ENCODE data around the gene HSPA4.

The HSPA4 gene

DNA sequence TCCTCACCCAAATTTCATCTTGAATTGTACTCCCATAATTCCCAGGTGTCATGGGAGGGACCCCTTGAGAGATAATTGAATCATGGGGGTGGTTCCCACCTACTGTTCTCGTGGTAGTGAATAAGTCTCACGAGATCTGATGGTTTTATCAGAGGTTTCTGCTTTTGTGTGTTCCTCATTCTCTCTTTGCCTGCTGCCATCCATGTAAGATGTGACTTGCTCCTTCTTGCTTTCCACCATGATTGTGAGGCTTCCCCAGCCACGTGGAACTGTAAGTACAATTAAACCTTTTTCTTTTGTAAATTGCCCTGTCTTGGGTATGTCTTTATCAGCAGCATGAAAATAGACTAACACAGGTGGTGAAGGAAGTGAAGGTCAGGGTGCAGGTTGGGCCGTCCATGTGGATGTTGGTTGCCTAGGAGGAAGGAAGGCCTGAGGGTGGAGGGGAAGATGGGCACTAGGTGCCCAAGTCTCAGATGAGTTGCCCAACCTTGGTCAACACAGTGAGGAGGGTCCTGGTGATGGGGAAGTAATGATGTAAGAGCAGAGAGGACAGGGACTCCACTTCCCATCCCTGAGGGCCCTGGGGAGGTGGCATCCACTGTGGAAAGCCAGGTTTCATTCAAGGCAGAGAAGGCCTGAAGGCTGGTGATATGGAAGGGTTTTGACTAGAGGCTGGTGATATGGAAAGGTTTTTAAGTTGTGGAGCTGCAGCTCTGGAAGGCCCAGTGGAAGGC, 92.6 kb downstream of the HSPA4 start:
- TF ChIP-seq RAD21 (IDR thresholded peaks at IDR 0.05; ENCODE audit: low read depth) (no peak), FOXM1 (IDR thresholded peaks at IDR 0.05; ENCODE audit: borderline replicate concordance, low read depth) (no peak), YY1 (IDR thresholded peaks at IDR 0.05; ENCODE audit: low read depth) (no peak), ZBTB7A (IDR thresholded peaks at IDR 0.05; ENCODE audit: low read depth) (no peak), TCF12 (IDR thresholded peaks at IDR 0.05; ENCODE audit: low read depth) (no peak), TAF1 (IDR thresholded peaks at IDR 0.05; ENCODE audit: low read depth) (no peak), TEAD4 (IDR thresholded peaks at IDR 0.05) (no peak), CEBPB (IDR thresholded peaks at IDR 0.05) (no peak), EGR1 (IDR thresholded peaks at IDR 0.05) (no peak), EP300 (IDR thresholded peaks at IDR 0.05; ENCODE audit: borderline replicate concordance) (no peak), CREB1 (IDR thresholded peaks at IDR 0.05; ENCODE audit: low read depth) (no peak), NFIC (IDR thresholded peaks at IDR 0.05) (no peak)
- TF ChIP-seq, protein P1, sequence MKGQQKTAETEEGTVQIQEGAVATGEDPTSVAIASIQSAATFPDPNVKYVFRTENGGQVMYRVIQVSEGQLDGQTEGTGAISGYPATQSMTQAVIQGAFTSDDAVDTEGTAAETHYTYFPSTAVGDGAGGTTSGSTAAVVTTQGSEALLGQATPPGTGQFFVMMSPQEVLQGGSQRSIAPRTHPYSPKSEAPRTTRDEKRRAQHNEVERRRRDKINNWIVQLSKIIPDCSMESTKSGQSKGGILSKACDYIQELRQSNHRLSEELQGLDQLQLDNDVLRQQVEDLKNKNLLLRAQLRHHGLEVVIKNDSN (IDR thresholded peaks at IDR 0.05), result no peak
- TF ChIP-seq, protein P2, sequence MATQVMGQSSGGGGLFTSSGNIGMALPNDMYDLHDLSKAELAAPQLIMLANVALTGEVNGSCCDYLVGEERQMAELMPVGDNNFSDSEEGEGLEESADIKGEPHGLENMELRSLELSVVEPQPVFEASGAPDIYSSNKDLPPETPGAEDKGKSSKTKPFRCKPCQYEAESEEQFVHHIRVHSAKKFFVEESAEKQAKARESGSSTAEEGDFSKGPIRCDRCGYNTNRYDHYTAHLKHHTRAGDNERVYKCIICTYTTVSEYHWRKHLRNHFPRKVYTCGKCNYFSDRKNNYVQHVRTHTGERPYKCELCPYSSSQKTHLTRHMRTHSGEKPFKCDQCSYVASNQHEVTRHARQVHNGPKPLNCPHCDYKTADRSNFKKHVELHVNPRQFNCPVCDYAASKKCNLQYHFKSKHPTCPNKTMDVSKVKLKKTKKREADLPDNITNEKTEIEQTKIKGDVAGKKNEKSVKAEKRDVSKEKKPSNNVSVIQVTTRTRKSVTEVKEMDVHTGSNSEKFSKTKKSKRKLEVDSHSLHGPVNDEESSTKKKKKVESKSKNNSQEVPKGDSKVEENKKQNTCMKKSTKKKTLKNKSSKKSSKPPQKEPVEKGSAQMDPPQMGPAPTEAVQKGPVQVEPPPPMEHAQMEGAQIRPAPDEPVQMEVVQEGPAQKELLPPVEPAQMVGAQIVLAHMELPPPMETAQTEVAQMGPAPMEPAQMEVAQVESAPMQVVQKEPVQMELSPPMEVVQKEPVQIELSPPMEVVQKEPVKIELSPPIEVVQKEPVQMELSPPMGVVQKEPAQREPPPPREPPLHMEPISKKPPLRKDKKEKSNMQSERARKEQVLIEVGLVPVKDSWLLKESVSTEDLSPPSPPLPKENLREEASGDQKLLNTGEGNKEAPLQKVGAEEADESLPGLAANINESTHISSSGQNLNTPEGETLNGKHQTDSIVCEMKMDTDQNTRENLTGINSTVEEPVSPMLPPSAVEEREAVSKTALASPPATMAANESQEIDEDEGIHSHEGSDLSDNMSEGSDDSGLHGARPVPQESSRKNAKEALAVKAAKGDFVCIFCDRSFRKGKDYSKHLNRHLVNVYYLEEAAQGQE (IDR thresholded peaks at IDR 0.05; ENCODE audit: low read depth), result no peak
- TF ChIP-seq, protein P3, sequence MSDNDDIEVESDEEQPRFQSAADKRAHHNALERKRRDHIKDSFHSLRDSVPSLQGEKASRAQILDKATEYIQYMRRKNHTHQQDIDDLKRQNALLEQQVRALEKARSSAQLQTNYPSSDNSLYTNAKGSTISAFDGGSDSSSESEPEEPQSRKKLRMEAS (IDR thresholded peaks at IDR 0.05), result no peak

DNA sequence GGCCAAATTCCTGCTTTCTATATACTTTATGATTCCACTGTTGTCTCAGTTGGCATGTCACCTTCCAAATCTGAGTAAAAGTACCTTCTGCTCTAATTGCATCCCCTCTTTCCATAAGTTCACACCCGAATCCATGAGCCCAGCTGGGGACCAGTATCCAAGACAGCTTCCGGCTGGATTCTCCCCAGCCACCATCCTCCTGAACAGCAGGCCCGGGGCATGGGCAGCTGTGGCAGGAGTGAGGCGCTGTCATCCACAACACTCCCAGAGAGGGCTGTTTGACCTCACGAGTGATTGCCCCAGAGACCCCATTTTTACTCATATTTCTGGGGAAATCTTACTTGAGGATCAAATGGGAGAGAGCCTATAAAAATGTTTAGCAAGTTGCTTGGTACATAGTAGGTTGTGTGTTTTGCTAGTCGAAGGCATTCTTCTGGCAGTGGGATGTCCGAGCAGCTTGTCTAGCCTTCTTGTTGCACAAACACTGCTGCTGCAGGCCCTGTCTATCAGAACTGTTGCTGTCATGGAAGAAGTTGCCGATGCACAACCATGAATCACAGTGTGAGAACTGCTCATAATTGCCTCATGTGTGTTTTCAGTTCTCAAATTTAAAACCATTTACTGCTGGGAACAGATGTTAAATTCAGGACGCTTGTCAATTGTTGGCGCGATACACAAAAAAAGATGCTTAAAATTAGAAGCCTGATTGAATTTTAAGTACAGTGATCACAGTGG, 93.8 kb downstream of the HSPA4 start:
- TF ChIP-seq EP300 (IDR thresholded peaks at IDR 0.05; ENCODE audit: borderline replicate concordance), result no peak
- TF ChIP-seq ZBTB7A (IDR thresholded peaks at IDR 0.05; ENCODE audit: low read depth), result no peak
- no peak for TF ChIP-seq TEAD4 (IDR thresholded peaks at IDR 0.05)
- no peak for TF ChIP-seq CREB1 (IDR thresholded peaks at IDR 0.05; ENCODE audit: low read depth)
- no peak for TF ChIP-seq RAD21 (IDR thresholded peaks at IDR 0.05; ENCODE audit: low read depth)
- TF ChIP-seq CEBPB (IDR thresholded peaks at IDR 0.05), result no peak

DNA sequence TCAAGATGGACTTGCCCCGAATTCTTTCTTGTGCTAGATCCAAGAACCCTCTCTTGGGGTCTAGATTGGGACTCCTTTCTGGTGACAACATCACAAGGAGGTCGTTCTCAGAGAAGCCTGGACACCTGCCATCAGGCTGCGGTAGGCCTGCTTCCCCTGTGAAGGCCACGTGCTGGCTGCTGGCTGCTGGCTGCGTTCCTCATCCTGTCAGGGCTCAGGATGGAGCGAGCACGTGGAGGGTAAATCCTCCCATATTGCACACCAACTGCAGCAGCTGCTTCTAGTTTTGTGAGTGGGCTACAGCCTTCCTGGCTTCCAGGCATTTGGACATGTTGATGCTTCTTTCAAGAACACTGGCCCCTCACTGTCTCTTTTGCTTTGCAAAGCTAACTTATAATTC, 95.6 kb downstream of the HSPA4 start:
- TF ChIP-seq, protein P3 (IDR thresholded peaks at IDR 0.05), result no peak
- TF ChIP-seq TAF1 (IDR thresholded peaks at IDR 0.05; ENCODE audit: low read depth), result no peak
- no peak for TF ChIP-seq RAD21 (IDR thresholded peaks at IDR 0.05; ENCODE audit: low read depth)
- TF ChIP-seq CEBPB (IDR thresholded peaks at IDR 0.05), result no peak

DNA sequence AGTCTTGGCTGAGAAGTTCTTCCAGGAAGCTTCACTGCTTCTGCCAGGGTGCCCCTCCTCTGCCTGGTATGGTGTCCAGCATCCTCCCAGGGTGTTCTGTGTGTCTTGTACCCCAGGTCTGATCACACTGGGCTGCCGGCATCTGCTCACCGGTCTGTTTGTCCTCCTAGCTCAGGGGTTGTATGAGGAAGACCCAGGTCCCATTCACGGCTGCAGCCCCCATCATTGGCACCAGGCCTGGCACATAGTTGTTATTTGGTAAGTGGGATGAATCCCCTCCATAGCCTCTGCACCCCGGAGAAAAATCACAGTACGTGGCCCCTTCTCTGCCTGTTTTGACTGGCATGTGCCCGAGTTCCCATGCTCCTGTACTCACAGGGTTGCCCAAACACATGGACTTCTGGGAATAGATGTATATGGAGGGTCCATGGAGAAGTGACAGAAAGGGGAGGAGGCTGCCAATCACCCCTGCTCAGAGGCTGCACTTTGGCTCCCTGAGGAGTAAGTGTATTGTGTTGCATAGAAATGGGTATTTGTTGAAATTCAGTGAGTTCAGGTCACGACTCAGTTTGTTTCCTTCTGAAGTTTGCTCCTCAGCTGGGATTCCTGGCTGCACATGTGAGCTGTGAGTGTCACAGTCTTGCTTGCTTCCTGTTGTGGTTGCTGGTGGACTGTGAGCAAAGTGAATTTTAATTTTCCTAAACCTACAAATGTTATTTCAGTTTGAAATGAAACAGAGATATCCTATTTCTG, 96.2 kb downstream of the HSPA4 start:
- TF ChIP-seq EGR1 (IDR thresholded peaks at IDR 0.05), result no peak
- TF ChIP-seq, protein P1 (IDR thresholded peaks at IDR 0.05), result no peak
- TF ChIP-seq CREB1 (IDR thresholded peaks at IDR 0.05; ENCODE audit: low read depth), result no peak
- TF ChIP-seq CEBPB (IDR thresholded peaks at IDR 0.05), result no peak
- no peak for TF ChIP-seq TCF12 (IDR thresholded peaks at IDR 0.05; ENCODE audit: low read depth)
- TF ChIP-seq ZBTB7A (IDR thresholded peaks at IDR 0.05; ENCODE audit: low read depth), result no peak
- no peak for TF ChIP-seq YY1 (IDR thresholded peaks at IDR 0.05; ENCODE audit: low read depth)
- TF ChIP-seq RAD21 (IDR thresholded peaks at IDR 0.05; ENCODE audit: low read depth), result no peak
- no peak for TF ChIP-seq NFIC (IDR thresholded peaks at IDR 0.05)
- TF ChIP-seq, protein P2 (IDR thresholded peaks at IDR 0.05; ENCODE audit: low read depth), result no peak
- TF ChIP-seq TEAD4 (IDR thresholded peaks at IDR 0.05), result no peak
- no peak for TF ChIP-seq FOXM1 (IDR thresholded peaks at IDR 0.05; ENCODE audit: borderline replicate concordance, low read depth)

DNA sequence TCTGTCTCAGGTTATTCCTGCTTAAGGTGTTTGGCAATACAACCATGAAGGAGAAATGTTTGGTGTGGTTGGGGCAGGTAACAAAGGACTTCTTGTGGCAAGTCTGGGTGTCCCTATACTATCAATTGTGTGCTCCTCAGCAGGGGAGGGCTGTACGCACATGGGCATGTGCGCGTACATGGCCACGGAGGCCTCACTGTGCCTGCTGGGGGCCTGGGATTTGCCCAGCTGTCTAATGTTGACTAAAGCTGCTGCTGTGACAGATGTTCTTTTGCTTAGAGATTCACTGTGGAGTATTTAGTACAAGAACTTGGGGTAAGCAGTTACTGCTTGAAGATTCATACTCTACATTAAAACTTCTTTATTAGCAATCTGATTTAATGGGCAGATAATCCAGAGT, 97.5 kb downstream of the HSPA4 start:
- no peak for TF ChIP-seq TCF12 (IDR thresholded peaks at IDR 0.05; ENCODE audit: low read depth)
- no peak for TF ChIP-seq RAD21 (IDR thresholded peaks at IDR 0.05; ENCODE audit: low read depth)
- no peak for TF ChIP-seq ZBTB7A (IDR thresholded peaks at IDR 0.05; ENCODE audit: low read depth)
- no peak for TF ChIP-seq FOXM1 (IDR thresholded peaks at IDR 0.05; ENCODE audit: borderline replicate concordance, low read depth)
- TF ChIP-seq EGR1 (IDR thresholded peaks at IDR 0.05), result no peak
- no peak for TF ChIP-seq CREB1 (IDR thresholded peaks at IDR 0.05; ENCODE audit: low read depth)
- TF ChIP-seq TEAD4 (IDR thresholded peaks at IDR 0.05), result no peak
- no peak for TF ChIP-seq NFIC (IDR thresholded peaks at IDR 0.05)
- no peak for TF ChIP-seq YY1 (IDR thresholded peaks at IDR 0.05; ENCODE audit: low read depth)
- TF ChIP-seq, protein P1 (IDR thresholded peaks at IDR 0.05), result no peak
- TF ChIP-seq EP300 (IDR thresholded peaks at IDR 0.05; ENCODE audit: borderline replicate concordance), result no peak
- no peak for TF ChIP-seq TAF1 (IDR thresholded peaks at IDR 0.05; ENCODE audit: low read depth)
- TF ChIP-seq, protein P3 (IDR thresholded peaks at IDR 0.05), result no peak
- TF ChIP-seq, protein P2 (IDR thresholded peaks at IDR 0.05; ENCODE audit: low read depth), result no peak
- TF ChIP-seq CEBPB (IDR thresholded peaks at IDR 0.05), result no peak
